Measurements from ENCODE around the gene MCEMP1. TPM values are rescaled to one million over a fixed set of nuclear protein-coding genes. Genes with fewer than 3 reads are reported as not detected.
"Not testable (repeated sequence)": the region's sequence is repeated elsewhere in the genome, so short reads cannot be mapped to it uniquely, and the experiment has no call there.

MCEMP1 gene
- total RNA-seq, 1 experiment from 2014 or later, result not detected

DNA sequence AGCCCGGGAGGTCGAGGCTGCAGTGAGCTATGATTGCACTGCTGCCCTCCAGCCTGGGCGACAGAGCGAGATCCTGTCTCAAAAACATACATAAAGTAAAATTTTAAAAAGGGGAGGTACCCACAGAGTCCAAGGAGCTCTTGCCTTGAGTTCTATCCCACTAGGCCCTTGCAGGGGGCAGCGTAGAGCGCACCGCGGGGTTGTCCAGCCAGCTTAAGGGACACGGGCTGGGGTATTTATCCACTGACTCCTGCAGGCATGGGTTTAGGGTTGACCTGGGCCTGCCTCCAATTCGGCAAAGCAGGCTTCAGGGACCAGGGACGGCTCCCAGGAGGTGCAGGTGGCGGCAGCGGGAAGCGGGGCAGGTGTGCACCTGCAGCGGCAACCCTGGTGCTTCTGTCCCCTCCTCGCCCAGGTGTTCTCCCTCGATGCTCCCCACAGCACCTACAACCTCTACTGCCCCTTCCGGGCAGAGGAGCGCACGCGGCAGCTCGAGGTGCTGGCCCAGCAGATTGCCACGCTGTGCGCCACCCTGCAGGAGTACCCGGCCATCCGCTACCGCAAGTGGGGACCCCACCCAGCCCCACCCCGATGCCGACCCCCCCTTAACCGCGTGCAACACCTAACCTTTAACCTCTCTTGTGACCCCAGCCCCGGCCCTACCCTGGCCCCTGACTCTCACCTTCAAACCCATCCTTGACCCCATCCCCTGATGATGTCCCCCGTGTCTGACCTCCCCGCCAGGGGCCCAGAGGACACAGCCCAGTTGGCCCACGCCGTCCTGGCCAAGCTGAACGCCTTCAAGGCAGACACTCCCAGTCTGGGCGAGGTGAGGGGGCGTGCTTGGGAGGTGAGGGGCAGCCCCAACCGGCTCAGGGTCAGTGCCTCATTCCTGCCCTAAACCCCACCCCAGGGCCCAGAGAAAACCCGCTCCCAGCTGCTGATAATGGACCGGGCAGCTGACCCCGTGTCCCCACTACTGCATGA, 35.3 kb upstream of the MCEMP1 start:
- DNase-seq, result no peak
- Histone ChIP-seq H3K36me3 (ENCODE audit: insufficient read depth, low read length) (no peaks in the 10 kb centered on the region; the same call in 1 of the 2 replicates), H2AFZ (ENCODE audit: low read length) (no peak overlapping the region), H3K9me3 (ENCODE audit: low read length) (no peaks in the 10 kb centered on the region), H3K9me2 (replicated peaks; ENCODE audit: insufficient read depth, low read length) (no peaks in the 10 kb centered on the region), H4K20me1 (ENCODE audit: insufficient read depth, low read depth, low read length) (no peaks in the 10 kb centered on the region; the same call in 1 of the 2 replicates), H3K4me2 (ENCODE audit: low read depth, low read length, poor library complexity, severe bottlenecking) (no peak overlapping the region), H3K4me1 (ENCODE audit: low read length) (peaks cover 10% of the 10 kb centered on the region), H3K79me2 (ENCODE audit: low read length) (peaks cover 20% of the 10 kb centered on the region), H3K9ac (ENCODE audit: low read length) (no peak overlapping the region), H3K27me3 (ENCODE audit: low read length) (no peaks in the 10 kb centered on the region), H3K4me3 (ENCODE audit: low read length) (no peak overlapping the region), H3K27ac (ENCODE audit: low read length) (no peak overlapping the region)

DNA sequence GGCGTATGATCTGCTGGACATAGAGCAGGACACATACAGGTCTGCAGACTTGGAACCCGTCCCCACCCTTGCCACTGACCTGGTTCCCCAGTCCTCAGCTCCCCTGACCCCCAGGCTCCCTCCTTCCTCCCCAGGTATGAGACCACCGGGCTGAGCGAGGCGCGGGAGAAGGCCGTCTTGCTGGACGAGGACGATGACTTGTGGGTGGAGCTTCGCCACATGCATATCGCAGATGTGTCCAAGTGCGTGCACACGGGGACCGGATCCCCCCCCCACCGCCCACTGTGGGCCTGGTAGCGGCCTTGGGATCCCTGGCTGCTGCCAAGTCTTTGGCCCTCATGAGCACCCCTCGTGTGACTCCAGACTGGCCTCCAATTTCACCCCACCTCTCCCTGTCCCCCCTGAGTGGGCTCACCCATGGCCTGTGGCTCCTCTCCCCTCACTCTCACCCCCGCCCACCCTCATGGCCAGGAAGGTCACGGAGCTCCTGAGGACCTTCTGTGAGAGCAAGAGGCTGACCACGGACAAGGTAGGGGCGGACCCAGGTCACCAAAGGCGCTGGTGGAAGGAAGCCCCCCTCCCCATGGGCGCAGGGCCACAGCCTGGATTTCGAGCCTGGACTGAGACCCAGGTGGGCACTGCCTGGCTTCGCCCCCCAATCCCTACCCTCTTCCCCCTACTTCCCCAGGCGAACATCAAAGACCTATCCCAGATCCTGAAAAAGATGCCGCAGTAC, 34.4 kb upstream of the MCEMP1 start:
- no peak overlapping the region for H3K4me2 ChIP-seq (ENCODE audit: low read depth, low read length, poor library complexity, severe bottlenecking)
- no peaks in the 10 kb centered on the region; the same call in 1 of the 2 replicates for H4K20me1 ChIP-seq (ENCODE audit: insufficient read depth, low read depth, low read length)
- H3K9ac ChIP-seq (ENCODE audit: low read length), result no peak overlapping the region
- H3K4me1 ChIP-seq (ENCODE audit: low read length), result peaks cover 8% of the 10 kb centered on the region
- H3K9me2 ChIP-seq (replicated peaks; ENCODE audit: insufficient read depth, low read length), result no peaks in the 10 kb centered on the region
- DNase-seq, result no peak
- peaks cover 16% of the 10 kb centered on the region for H3K79me2 ChIP-seq (ENCODE audit: low read length)
- H2AFZ ChIP-seq (ENCODE audit: low read length), result no peak overlapping the region
- no peaks in the 10 kb centered on the region; the same call in 1 of the 2 replicates for H3K36me3 ChIP-seq (ENCODE audit: insufficient read depth, low read length)
- H3K27me3 ChIP-seq (ENCODE audit: low read length), result no peaks in the 10 kb centered on the region
- no peak overlapping the region for H3K27ac ChIP-seq (ENCODE audit: low read length)
- H3K9me3 ChIP-seq (ENCODE audit: low read length), result no peaks in the 10 kb centered on the region
- no peak overlapping the region for H3K4me3 ChIP-seq (ENCODE audit: low read length)

DNA sequence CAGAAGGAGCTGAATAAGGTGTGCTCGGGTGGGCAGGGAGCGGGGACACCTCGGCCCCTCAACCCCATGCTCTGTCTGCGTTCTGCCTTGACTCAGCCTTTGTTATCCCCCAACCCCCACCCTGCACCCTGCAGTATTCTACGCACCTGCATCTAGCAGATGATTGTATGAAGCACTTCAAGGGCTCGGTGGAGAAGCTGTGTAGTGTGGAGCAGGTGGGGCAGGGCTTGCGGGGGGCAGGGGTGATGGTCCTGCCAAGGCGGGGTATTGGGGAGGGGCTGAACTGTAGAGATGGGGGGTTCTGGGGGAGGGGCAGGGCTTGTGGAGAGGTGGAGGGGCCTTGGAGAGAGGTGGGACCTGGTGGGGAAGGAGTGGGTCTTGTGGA, 33.9 kb upstream of the MCEMP1 start:
- no peak for DNase-seq
- H3K9ac ChIP-seq (ENCODE audit: low read length), result no peak overlapping the region
- no peak overlapping the region for H3K4me3 ChIP-seq (ENCODE audit: low read length)
- no peaks in the 10 kb centered on the region; the same call in 1 of the 2 replicates for H3K36me3 ChIP-seq (ENCODE audit: insufficient read depth, low read length)
- H3K27ac ChIP-seq (ENCODE audit: low read length), result no peak overlapping the region
- H2AFZ ChIP-seq (ENCODE audit: low read length), result no peak overlapping the region
- H3K9me3 ChIP-seq (ENCODE audit: low read length), result no peaks in the 10 kb centered on the region
- peaks cover 2% of the 10 kb centered on the region for H3K4me1 ChIP-seq (ENCODE audit: low read length)
- H3K79me2 ChIP-seq (ENCODE audit: low read length), result peaks cover 10% of the 10 kb centered on the region
- no peaks in the 10 kb centered on the region for H3K27me3 ChIP-seq (ENCODE audit: low read length)
- H4K20me1 ChIP-seq (ENCODE audit: insufficient read depth, low read depth, low read length), result no peaks in the 10 kb centered on the region; the same call in 1 of the 2 replicates
- no peaks in the 10 kb centered on the region for H3K9me2 ChIP-seq (replicated peaks; ENCODE audit: insufficient read depth, low read length)
- H3K4me2 ChIP-seq (ENCODE audit: low read depth, low read length, poor library complexity, severe bottlenecking), result no peak overlapping the region

DNA sequence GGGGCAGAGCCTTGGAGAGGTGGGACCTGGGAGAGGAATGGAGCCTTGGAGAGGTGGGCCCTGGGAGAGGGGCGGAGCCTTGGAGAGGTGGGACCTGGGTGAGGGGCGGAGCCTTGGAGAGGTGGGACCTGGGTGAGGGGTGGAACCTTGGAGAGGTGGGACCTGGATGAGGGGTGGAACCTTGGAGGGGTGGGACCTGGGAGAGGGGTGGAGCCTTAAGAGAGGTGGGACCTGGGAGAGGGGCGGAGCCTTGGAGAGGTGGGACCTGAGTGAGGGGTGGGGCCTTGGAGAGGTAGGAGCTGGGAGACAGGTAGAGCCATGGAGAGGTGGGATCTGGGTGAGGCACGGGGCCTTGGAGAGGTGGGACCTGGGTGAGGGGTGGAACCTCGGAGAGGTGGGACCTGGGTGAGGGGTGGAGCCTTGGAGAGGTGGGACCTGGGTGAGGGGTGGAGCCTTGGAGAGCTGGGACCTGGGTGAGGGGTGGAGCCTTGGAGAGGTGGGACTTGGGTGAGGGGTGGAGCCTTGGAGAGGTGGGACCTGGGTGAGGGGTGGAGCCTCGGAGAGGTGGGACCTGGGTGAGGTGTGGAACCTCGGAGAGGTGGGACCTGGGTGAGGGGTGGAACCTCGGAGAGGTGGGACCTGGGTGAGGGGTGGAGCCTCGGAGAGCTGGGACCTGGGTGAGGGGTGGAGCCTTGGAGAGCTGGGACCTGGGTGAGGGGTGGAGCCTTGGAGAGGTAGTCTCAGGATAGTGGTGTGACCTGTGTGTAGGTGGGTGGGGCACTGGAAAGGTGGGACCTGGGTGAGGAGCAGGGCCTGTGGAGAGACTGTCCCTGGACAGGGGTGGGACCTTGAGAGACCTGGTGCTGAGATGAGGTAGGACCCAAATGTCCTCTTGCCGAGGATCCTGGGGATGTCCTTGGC, 33.0 kb upstream of the MCEMP1 start:
- not testable (repeated sequence) for H3K27ac ChIP-seq (ENCODE audit: low read length); H3K9ac ChIP-seq (ENCODE audit: low read length); H3K4me3 ChIP-seq (ENCODE audit: low read length); H3K4me2 ChIP-seq (ENCODE audit: low read depth, low read length, poor library complexity, severe bottlenecking); H4K20me1 ChIP-seq (ENCODE audit: insufficient read depth, low read depth, low read length); H3K9me3 ChIP-seq (ENCODE audit: low read length); H3K79me2 ChIP-seq (ENCODE audit: low read length); H3K36me3 ChIP-seq (ENCODE audit: insufficient read depth, low read length); H3K27me3 ChIP-seq (ENCODE audit: low read length); H3K4me1 ChIP-seq (ENCODE audit: low read length); H3K9me2 ChIP-seq (replicated peaks; ENCODE audit: insufficient read depth, low read length); H2AFZ ChIP-seq (ENCODE audit: low read length)
- DNase-seq, result peak; percentile 90

DNA sequence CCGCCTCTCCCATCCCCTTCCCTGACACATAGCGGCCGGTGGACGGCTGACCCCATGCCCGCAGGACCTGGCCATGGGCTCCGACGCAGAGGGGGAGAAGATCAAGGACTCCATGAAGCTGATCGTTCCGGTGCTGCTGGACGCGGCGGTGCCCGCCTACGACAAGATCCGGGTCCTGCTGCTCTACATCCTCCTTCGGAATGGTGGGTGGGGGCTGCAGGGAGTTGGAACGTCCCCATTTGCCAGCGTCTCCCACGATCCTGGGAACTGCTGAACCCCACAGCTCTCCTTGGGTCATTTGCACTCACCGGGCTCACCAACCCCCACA, 32.4 kb upstream of the MCEMP1 start:
- Histone ChIP-seq H3K9ac (ENCODE audit: low read length) (no peak overlapping the region), H3K4me2 (ENCODE audit: low read depth, low read length, poor library complexity, severe bottlenecking) (no peak overlapping the region), H4K20me1 (ENCODE audit: insufficient read depth, low read depth, low read length) (no peaks in the 10 kb centered on the region; the same call in 1 of the 2 replicates), H3K9me2 (replicated peaks; ENCODE audit: insufficient read depth, low read length) (no peaks in the 10 kb centered on the region), H3K27me3 (ENCODE audit: low read length) (no peaks in the 10 kb centered on the region), H3K4me1 (ENCODE audit: low read length) (no peaks in the 10 kb centered on the region), H3K79me2 (ENCODE audit: low read length) (no peaks in the 10 kb centered on the region), H3K9me3 (ENCODE audit: low read length) (no peaks in the 10 kb centered on the region), H3K36me3 (ENCODE audit: insufficient read depth, low read length) (no peaks in the 10 kb centered on the region; the same call in 1 of the 2 replicates), H3K4me3 (ENCODE audit: low read length) (no peak overlapping the region), H2AFZ (ENCODE audit: low read length) (no peak overlapping the region), H3K27ac (ENCODE audit: low read length) (no peak overlapping the region)
- no peak for DNase-seq

DNA sequence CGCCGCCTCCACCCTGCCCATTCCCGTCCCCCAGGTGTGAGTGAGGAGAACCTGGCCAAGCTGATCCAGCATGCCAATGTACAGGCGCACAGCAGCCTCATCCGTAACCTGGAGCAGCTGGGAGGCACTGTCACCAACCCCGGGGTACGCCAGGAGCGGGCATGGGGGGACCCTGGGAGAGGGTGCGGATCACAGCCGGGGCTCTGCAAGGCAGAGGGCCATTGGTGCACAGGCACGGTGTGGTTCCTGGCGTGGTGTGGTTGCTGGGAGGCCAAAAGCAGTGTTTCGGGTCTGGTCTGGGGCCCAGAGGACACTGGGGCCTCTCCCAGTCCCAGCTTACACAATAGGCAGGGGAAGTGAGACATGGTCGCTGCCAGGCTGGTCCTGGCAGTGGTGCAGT, 31.7 kb upstream of the MCEMP1 start:
- H3K9me3 ChIP-seq (ENCODE audit: low read length), result no peaks in the 10 kb centered on the region
- no peak overlapping the region for H3K4me2 ChIP-seq (ENCODE audit: low read depth, low read length, poor library complexity, severe bottlenecking)
- H3K4me3 ChIP-seq (ENCODE audit: low read length), result no peak overlapping the region
- DNase-seq, result no peak
- no peaks in the 10 kb centered on the region for H3K9me2 ChIP-seq (replicated peaks; ENCODE audit: insufficient read depth, low read length)
- H3K79me2 ChIP-seq (ENCODE audit: low read length), result no peaks in the 10 kb centered on the region
- no peaks in the 10 kb centered on the region for H3K4me1 ChIP-seq (ENCODE audit: low read length)
- no peaks in the 10 kb centered on the region for H3K27me3 ChIP-seq (ENCODE audit: low read length)
- H3K27ac ChIP-seq (ENCODE audit: low read length), result no peak overlapping the region
- H2AFZ ChIP-seq (ENCODE audit: low read length), result no peak overlapping the region
- H3K36me3 ChIP-seq (ENCODE audit: insufficient read depth, low read length), result no peaks in the 10 kb centered on the region; the same call in 1 of the 2 replicates
- H4K20me1 ChIP-seq (ENCODE audit: insufficient read depth, low read depth, low read length), result no peaks in the 10 kb centered on the region; the same call in 1 of the 2 replicates
- no peak overlapping the region for H3K9ac ChIP-seq (ENCODE audit: low read length)

DNA sequence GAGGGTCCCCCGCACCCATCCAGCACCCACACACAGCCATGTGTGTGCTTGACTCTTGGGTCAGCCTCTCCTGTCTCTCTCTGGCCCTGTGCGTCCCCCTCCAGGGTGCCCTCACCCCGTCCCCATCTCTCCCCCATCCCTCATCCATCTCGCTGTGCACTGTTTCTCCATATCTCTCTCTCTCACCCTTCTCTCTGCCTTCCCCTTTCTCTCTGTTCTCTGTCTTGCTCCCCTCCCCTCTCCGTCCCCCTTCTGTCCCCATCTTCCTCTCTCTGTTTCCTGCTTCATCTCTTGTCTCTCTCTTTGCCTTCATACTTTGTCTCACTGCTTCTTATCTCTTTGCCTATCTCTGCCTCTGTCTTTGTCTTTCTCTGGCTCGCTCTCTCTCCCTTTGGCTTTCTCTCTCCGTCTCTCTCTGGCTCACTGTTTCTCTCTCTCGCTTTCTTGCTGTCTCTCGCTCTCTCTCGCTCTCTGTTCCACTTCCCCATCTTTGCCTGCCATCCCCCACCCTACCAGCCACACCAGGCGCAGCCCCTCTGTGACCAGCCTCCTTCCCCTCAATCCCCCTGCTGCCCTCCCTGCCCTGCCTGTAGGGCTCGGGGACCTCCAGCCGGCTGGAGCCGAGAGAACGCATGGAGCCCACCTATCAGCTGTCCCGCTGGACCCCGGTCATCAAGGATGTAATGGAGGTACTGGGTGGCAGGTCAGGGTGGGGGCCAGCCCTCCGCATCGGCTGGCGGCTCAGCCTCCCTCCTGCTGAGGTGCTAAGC, 31.0 kb upstream of the MCEMP1 start:
- H3K4me3 ChIP-seq (ENCODE audit: low read length), result no peak overlapping the region
- H3K79me2 ChIP-seq (ENCODE audit: low read length), result no peaks in the 10 kb centered on the region
- H3K9me3 ChIP-seq (ENCODE audit: low read length), result no peaks in the 10 kb centered on the region
- H3K9me2 ChIP-seq (replicated peaks; ENCODE audit: insufficient read depth, low read length), result no peaks in the 10 kb centered on the region
- H3K4me2 ChIP-seq (ENCODE audit: low read depth, low read length, poor library complexity, severe bottlenecking), result no peak overlapping the region
- no peak overlapping the region for H3K27ac ChIP-seq (ENCODE audit: low read length)
- no peaks in the 10 kb centered on the region; the same call in 1 of the 2 replicates for H4K20me1 ChIP-seq (ENCODE audit: insufficient read depth, low read depth, low read length)
- H3K27me3 ChIP-seq (ENCODE audit: low read length), result no peaks in the 10 kb centered on the region
- no peak overlapping the region for H3K9ac ChIP-seq (ENCODE audit: low read length)
- no peaks in the 10 kb centered on the region for H3K4me1 ChIP-seq (ENCODE audit: low read length)
- no peaks in the 10 kb centered on the region; the same call in 1 of the 2 replicates for H3K36me3 ChIP-seq (ENCODE audit: insufficient read depth, low read length)
- DNase-seq, result no peak
- no peak overlapping the region for H2AFZ ChIP-seq (ENCODE audit: low read length)

Measured in Karpas-422 (cell line).